ENCODE results near the gene PTK7.

PTK7 gene

GRCh38 chr6:43076464-43077332 is 584 bp downstream of the PTK7 start:
- peak overlapping the region; percentile 95 for H2AFZ ChIP-seq
- H3K27me3 ChIP-seq (ENCODE audit: control insufficient read depth, insufficient read depth, low read length) = no peaks in the 10 kb centered on the region
- peak overlapping the region; percentile 72 for H3K4me3 ChIP-seq (ENCODE audit: low read depth, low read length)
- no peak for TF ChIP-seq CTCF (IDR thresholded peaks at IDR 0.05)
- H3K36me3 ChIP-seq (ENCODE audit: control insufficient read depth, insufficient read depth, low read length) = no peaks in the 10 kb centered on the region
- H3K79me2 ChIP-seq = peaks cover 16% of the 10 kb centered on the region
- H3K4me1 ChIP-seq = peaks cover 9% of the 10 kb centered on the region
- H3K9me3 ChIP-seq (ENCODE audit: control insufficient read depth, low read length) = no peaks in the 10 kb centered on the region
- peak overlapping the region; percentile 92 for H3K4me2 ChIP-seq (ENCODE audit: low read length)
- no peak overlapping the region for H3K27ac ChIP-seq
- H3K9ac ChIP-seq = peak overlapping the region; percentile 72

GRCh38 chr6:43077333-43077809 is 1.3 kb downstream of the PTK7 start:
- Histone ChIP-seq H3K4me3 (ENCODE audit: low read depth, low read length) (peak overlapping the region; percentile 72), H3K27ac (no peak overlapping the region), H3K27me3 (ENCODE audit: control insufficient read depth, insufficient read depth, low read length) (no peaks in the 10 kb centered on the region), H3K4me2 (ENCODE audit: low read length) (peak overlapping the region; percentile 92), H3K4me1 (peaks cover 9% of the 10 kb centered on the region), H3K36me3 (ENCODE audit: control insufficient read depth, insufficient read depth, low read length) (no peaks in the 10 kb centered on the region), H3K9ac (peak overlapping the region; percentile 72), H2AFZ (peak overlapping the region; percentile 95), H3K79me2 (peaks cover 16% of the 10 kb centered on the region), H3K9me3 (ENCODE audit: control insufficient read depth, low read length) (no peaks in the 10 kb centered on the region)
- no peak for TF ChIP-seq CTCF (IDR thresholded peaks at IDR 0.05)

GRCh38 chr6:43077981-43078511 is 1.9 kb downstream of the PTK7 start:
- H3K4me3 ChIP-seq (ENCODE audit: low read depth, low read length) = no peak overlapping the region
- TF ChIP-seq CTCF (IDR thresholded peaks at IDR 0.05) = no peak

GRCh38 chr6:43078691-43079090 is 2.6 kb downstream of the PTK7 start:
- Histone ChIP-seq H3K79me2 (peaks cover 16% of the 10 kb centered on the region), H3K27ac (no peak overlapping the region), H3K9ac (no peak overlapping the region), H3K4me2 (ENCODE audit: low read length) (no peak overlapping the region), H3K4me1 (peaks cover 9% of the 10 kb centered on the region), H3K27me3 (ENCODE audit: control insufficient read depth, insufficient read depth, low read length) (no peaks in the 10 kb centered on the region), H3K36me3 (ENCODE audit: control insufficient read depth, insufficient read depth, low read length) (no peaks in the 10 kb centered on the region), H3K4me3 (ENCODE audit: low read depth, low read length) (no peak overlapping the region), H2AFZ (no peak overlapping the region), H3K9me3 (ENCODE audit: control insufficient read depth, low read length) (no peaks in the 10 kb centered on the region)
- TF ChIP-seq CTCF (IDR thresholded peaks at IDR 0.05) = no peak

More at GRCh38 chr6:43077981-43078511, 1.9 kb downstream of the PTK7 start:
- Histone ChIP-seq H3K4me1 (peaks cover 9% of the 10 kb centered on the region), H3K36me3 (ENCODE audit: control insufficient read depth, insufficient read depth, low read length) (no peaks in the 10 kb centered on the region), H3K27ac (no peak overlapping the region), H3K27me3 (ENCODE audit: control insufficient read depth, insufficient read depth, low read length) (no peaks in the 10 kb centered on the region), H3K79me2 (peaks cover 16% of the 10 kb centered on the region), H3K4me2 (ENCODE audit: low read length) (no peak overlapping the region), H3K9ac (no peak overlapping the region), H3K9me3 (ENCODE audit: control insufficient read depth, low read length) (no peaks in the 10 kb centered on the region), H2AFZ (no peak overlapping the region)

Data from parathyroid adenoma (tissue), 2 donors.